ENCODE measurements around the gene SLC22A17.

DNA sequence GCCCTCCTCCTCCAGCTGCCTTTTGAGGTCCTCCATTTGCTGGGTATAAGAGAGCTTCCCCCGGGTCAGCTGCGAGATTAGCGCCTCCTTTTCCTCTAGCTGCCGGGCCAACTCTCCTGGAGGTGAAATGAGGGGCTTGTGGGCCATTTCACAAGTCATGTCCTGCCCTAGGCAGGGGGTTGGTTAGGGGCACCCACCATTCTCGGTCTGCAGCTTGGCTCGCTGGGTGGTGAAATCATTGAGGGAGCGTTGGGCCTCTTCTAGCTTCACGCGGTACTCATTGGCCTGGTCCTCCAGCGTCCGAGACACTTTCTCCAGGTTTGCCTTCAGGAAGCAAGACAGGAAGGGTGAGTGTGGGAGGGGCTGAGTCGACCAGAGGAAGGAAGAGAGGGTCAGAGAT lies 36.7 kb upstream of the SLC22A17 start:
- no peak for TF ChIP-seq YY1 (IDR thresholded peaks at IDR 0.05)
- no peak for TF ChIP-seq TAF1 (conservative IDR thresholded peaks at IDR 0.05)
- TF ChIP-seq, protein P1, sequence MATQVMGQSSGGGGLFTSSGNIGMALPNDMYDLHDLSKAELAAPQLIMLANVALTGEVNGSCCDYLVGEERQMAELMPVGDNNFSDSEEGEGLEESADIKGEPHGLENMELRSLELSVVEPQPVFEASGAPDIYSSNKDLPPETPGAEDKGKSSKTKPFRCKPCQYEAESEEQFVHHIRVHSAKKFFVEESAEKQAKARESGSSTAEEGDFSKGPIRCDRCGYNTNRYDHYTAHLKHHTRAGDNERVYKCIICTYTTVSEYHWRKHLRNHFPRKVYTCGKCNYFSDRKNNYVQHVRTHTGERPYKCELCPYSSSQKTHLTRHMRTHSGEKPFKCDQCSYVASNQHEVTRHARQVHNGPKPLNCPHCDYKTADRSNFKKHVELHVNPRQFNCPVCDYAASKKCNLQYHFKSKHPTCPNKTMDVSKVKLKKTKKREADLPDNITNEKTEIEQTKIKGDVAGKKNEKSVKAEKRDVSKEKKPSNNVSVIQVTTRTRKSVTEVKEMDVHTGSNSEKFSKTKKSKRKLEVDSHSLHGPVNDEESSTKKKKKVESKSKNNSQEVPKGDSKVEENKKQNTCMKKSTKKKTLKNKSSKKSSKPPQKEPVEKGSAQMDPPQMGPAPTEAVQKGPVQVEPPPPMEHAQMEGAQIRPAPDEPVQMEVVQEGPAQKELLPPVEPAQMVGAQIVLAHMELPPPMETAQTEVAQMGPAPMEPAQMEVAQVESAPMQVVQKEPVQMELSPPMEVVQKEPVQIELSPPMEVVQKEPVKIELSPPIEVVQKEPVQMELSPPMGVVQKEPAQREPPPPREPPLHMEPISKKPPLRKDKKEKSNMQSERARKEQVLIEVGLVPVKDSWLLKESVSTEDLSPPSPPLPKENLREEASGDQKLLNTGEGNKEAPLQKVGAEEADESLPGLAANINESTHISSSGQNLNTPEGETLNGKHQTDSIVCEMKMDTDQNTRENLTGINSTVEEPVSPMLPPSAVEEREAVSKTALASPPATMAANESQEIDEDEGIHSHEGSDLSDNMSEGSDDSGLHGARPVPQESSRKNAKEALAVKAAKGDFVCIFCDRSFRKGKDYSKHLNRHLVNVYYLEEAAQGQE (IDR thresholded peaks at IDR 0.05) = no peak
- TF ChIP-seq RAD21 (IDR thresholded peaks at IDR 0.05) = no peak
- TF ChIP-seq, protein P2, sequence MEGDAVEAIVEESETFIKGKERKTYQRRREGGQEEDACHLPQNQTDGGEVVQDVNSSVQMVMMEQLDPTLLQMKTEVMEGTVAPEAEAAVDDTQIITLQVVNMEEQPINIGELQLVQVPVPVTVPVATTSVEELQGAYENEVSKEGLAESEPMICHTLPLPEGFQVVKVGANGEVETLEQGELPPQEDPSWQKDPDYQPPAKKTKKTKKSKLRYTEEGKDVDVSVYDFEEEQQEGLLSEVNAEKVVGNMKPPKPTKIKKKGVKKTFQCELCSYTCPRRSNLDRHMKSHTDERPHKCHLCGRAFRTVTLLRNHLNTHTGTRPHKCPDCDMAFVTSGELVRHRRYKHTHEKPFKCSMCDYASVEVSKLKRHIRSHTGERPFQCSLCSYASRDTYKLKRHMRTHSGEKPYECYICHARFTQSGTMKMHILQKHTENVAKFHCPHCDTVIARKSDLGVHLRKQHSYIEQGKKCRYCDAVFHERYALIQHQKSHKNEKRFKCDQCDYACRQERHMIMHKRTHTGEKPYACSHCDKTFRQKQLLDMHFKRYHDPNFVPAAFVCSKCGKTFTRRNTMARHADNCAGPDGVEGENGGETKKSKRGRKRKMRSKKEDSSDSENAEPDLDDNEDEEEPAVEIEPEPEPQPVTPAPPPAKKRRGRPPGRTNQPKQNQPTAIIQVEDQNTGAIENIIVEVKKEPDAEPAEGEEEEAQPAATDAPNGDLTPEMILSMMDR (IDR thresholded peaks at IDR 0.05; ENCODE audit: low read depth, low read length, missing input control) = no peak
- TF ChIP-seq JUND (IDR thresholded peaks at IDR 0.05) = no peak
